Measurements from ENCODE around the gene KAT2B. TPM values are rescaled to one million over a fixed set of nuclear protein-coding genes. Genes with fewer than 3 reads are reported as not detected.

The KAT2B gene
- total RNA-seq, 1 experiment from 2014 or later, result 3.7 TPM

- intact Hi-C loops (cut with micrococcal nuclease), result no loop called here
- Histone ChIP-seq H3K27ac (ENCODE audit: low read depth, low read length) (no peak overlapping the region), H2AFZ (ENCODE audit: low read depth, low read length, poor library complexity, severe bottlenecking) (no peak overlapping the region), H3K36me3 (ENCODE audit: control insufficient read depth in 1 of 2, insufficient read depth in 2 of 2, low read length in 2 of 2) (no peaks in the 10 kb centered on the region), H3K4me2 (ENCODE audit: low read length) (no peak overlapping the region), H3K9ac (ENCODE audit: low read length) (no peak overlapping the region), H3K4me3 (replicated peaks in 1 of 2; ENCODE audit: low read depth in 1 of 2, low read length in 2 of 2) (no peak overlapping the region), H3K4me1 (ENCODE audit: control insufficient read depth in 1 of 2, insufficient read depth in 2 of 2, low read length in 2 of 2) (no peaks in the 10 kb centered on the region), H3K9me3 (ENCODE audit: control insufficient read depth in 1 of 2, insufficient read depth in 1 of 2, low read depth in 1 of 2, low read length in 2 of 2) (no peaks in the 10 kb centered on the region), H3K79me2 (ENCODE audit: insufficient read depth, low read length) (no peaks in the 10 kb centered on the region), H3K9me2 (ENCODE audit: insufficient read depth) (no peaks in the 10 kb centered on the region), H4K20me1 (ENCODE audit: insufficient read depth) (no peaks in the 10 kb centered on the region), H3K27me3 (ENCODE audit: insufficient read depth, low read length) (no peaks in the 10 kb centered on the region)
- ChIA-PET RAD21 (ENCODE audit: low non-redundant PET in 1 of 2, low total read pairs in 2 of 2, uncharacterized antibody in 2 of 2, unreplicated experiment in 2 of 2) (no interaction called here), POLR2A (no interaction called here), CTCF (no interaction called here)
- ATAC-seq, result no peak
- no TSS peak for BruUV-seq (replicated peaks)
- DNase-seq (ENCODE audit: low read depth, low spot score), result no peak
- TF ChIP-seq EGR1 (IDR thresholded peaks at IDR 0.05; ENCODE audit: low read depth) (no peak), SP1 (IDR thresholded peaks at IDR 0.05; ENCODE audit: low read depth) (no peak), SIN3A (IDR thresholded peaks at IDR 0.05; ENCODE audit: low read depth) (no peak), JUND (IDR thresholded peaks at IDR 0.05) (no peak), CEBPB (IDR thresholded peaks at IDR 0.05; ENCODE audit: low read depth) (no peak), EZH2 (IDR thresholded peaks at IDR 0.05) (no peak), EZH2phosphoT487 (IDR thresholded peaks at IDR 0.05; ENCODE audit: borderline replicate concordance) (no peak), ZBTB33 (IDR thresholded peaks at IDR 0.05; ENCODE audit: extremely low read depth, insufficient replicate concordance, low read length) (no peak), SRF (IDR thresholded peaks at IDR 0.05; ENCODE audit: low read depth) (no peak), CTCF (IDR thresholded peaks at IDR 0.05 in 2 of 3, conservative IDR thresholded peaks at IDR 0.05 in 1 of 3; ENCODE audit: borderline replicate concordance in 1 of 3, insufficient read depth in 1 of 3, low read depth in 2 of 3, low read length in 2 of 3) (no peak)
These were observed 39.4 kb downstream of the KAT2B start for GRCh38 chr3:20079621-20080020.
